AG09319 (cell line): Measurements from ENCODE around the gene ACAD11.

Experiments used
- DNase-seq: peaks from one replicate; pipeline ENCODE4 v3.0.0-alpha.2; 2010; ENCODE audit warnings: low read depth; ENCODE audit errors: extremely low read depth
- TF ChIP-seq, protein P1 (sequence below): IDR thresholded peaks from 2 replicates; pipeline ENCODE4 v1.5.1; 2011; ENCODE audit warnings: low read depth, mild to moderate bottlenecking, inconsistent platforms, low read length, moderate library complexity

Gene ACAD11

DNA sequence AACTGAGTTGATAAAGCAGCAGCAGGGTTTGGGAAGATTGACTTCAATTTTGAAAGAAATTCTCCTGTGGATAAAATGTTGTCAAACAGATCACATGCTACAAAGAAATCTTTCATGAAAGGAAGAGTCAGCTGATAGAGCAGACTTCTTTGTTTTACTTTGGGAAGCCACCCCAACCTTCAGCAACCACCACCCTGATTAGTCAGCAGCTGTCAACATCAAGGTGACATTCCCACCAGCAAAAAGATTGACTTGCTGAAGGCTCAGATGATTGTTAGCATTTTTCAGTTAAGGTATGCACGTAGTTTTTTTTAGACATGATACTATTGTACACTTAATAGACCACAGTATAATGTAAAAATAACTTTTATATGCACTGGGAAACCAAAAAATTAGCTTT lies 150.1 kb downstream of the ACAD11 start:
- DNase-seq = no peak
- TF ChIP-seq, protein P1, sequence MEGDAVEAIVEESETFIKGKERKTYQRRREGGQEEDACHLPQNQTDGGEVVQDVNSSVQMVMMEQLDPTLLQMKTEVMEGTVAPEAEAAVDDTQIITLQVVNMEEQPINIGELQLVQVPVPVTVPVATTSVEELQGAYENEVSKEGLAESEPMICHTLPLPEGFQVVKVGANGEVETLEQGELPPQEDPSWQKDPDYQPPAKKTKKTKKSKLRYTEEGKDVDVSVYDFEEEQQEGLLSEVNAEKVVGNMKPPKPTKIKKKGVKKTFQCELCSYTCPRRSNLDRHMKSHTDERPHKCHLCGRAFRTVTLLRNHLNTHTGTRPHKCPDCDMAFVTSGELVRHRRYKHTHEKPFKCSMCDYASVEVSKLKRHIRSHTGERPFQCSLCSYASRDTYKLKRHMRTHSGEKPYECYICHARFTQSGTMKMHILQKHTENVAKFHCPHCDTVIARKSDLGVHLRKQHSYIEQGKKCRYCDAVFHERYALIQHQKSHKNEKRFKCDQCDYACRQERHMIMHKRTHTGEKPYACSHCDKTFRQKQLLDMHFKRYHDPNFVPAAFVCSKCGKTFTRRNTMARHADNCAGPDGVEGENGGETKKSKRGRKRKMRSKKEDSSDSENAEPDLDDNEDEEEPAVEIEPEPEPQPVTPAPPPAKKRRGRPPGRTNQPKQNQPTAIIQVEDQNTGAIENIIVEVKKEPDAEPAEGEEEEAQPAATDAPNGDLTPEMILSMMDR = no peak

- DNase-seq = no peak
- TF ChIP-seq, protein P1 = no peak
Observed at GRCh38 chr3:132509096-132509495, 150.5 kb downstream of the ACAD11 start.
